IMR-90 (cell line): Measurements from ENCODE around the gene MOAP1. TPM values are rescaled to one million over a fixed set of nuclear protein-coding genes. Genes with fewer than 3 reads are reported as not detected.

Experiments
- ATAC-seq: fragments of 200-7000 bp; cut with Tn5 transposase; 2 replicates; pipeline ENCODE4 v1.9.1; 2020; ENCODE audit warnings: low read depth, mild to moderate bottlenecking, moderate library complexity
- BruUV-seq: library from RNA; stranded (reverse); fragments of 400-500 nt; replicated peaks from 2 replicates; lab custom pipeline; 2021; lab: Mats Ljungman, UMichigan
- CTCF ChIA-PET: fragments of 300-600 bp; formaldehyde crosslinking; extraction: SDS; loops from one replicate; lab custom pipeline; 2021; ENCODE audit warnings: antibody characterized with exemption; lab: Yijun Ruan, JAX
- POLR2A ChIA-PET: fragments of 300-600 bp; sonication (Branson Sonifier 250); formaldehyde crosslinking; loops from one replicate; lab custom pipeline; 2022; ENCODE audit warnings: antibody characterized with exemption; ENCODE audit not compliant: unreplicated experiment; lab: Charles Lee
- DNase-seq: peaks from one replicate; pipeline ENCODE4 v3.0.0; 2013
- H2AFZ ChIP-seq: replicated peaks from 2 replicates; pipeline ENCODE3; 2013; ENCODE audit warnings: low read length, mild to moderate bottlenecking; ENCODE audit not compliant: poor library complexity
- H2AK5ac ChIP-seq: 2 replicates; pipeline ENCODE4 v1.6.1; 2013; ENCODE audit warnings: low read depth, low read length, inconsistent platforms
- H2AK9ac ChIP-seq: replicated peaks from 2 replicates; pipeline ENCODE3; 2013; ENCODE audit warnings: mild to moderate bottlenecking, low read depth, low read length, moderate library complexity; ENCODE audit not compliant: poor library complexity
- H2BK120ac ChIP-seq: 2 replicates; pipeline ENCODE4 v1.6.1; 2013; ENCODE audit warnings: low read depth, low read length, inconsistent platforms
- H2BK15ac ChIP-seq: 3 replicates; pipeline ENCODE4 v1.6.1; 2013; ENCODE audit warnings: low read depth, low read length, inconsistent platforms
- H2BK20ac ChIP-seq: 2 replicates; pipeline ENCODE4 v1.6.1; 2013; ENCODE audit warnings: low read depth, mild to moderate bottlenecking, inconsistent platforms, low read length, moderate library complexity
- H2BK5ac ChIP-seq: 2 replicates; pipeline ENCODE4 v1.6.1; 2013; ENCODE audit warnings: mild to moderate bottlenecking, low read depth, low read length, inconsistent platforms; ENCODE audit not compliant: poor library complexity, severe bottlenecking
- H3K14ac ChIP-seq: replicated peaks from 2 replicates; pipeline ENCODE4 v1.6.1; 2013; ENCODE audit warnings: low read depth, low read length, inconsistent platforms
- H3K18ac ChIP-seq: 2 replicates; pipeline ENCODE4 v1.6.1; 2013; ENCODE audit warnings: low read depth, low read length, control low read depth
- H3K23ac ChIP-seq: 2 replicates; pipeline ENCODE4 v1.6.1; 2013; ENCODE audit warnings: low read depth, low read length, inconsistent platforms
- H3K27ac ChIP-seq: 2 replicates; pipeline ENCODE4 v1.5.1; 2013; ENCODE audit warnings: mild to moderate bottlenecking, control low read depth, low read length; ENCODE audit not compliant: insufficient read depth
- H3K27me3 ChIP-seq: 2 replicates; pipeline ENCODE4 v1.6.1; 2013; ENCODE audit warnings: low read length; ENCODE audit not compliant: control insufficient read depth, insufficient read depth
- H3K36me3 ChIP-seq: 2 replicates; pipeline ENCODE4 v1.6.1; 2013; ENCODE audit warnings: low read length, mixed read lengths; ENCODE audit not compliant: control insufficient read depth, insufficient read depth
- H3K4ac ChIP-seq: 2 replicates; pipeline ENCODE4 v1.6.1; 2013; ENCODE audit warnings: low read depth, low read length, inconsistent platforms
- H3K4me1 ChIP-seq: 2 replicates; pipeline ENCODE4 v1.6.1; 2013; ENCODE audit warnings: low read length, mixed read lengths; ENCODE audit not compliant: control insufficient read depth, insufficient read depth
- H3K4me2 ChIP-seq: 2 replicates; pipeline ENCODE4 v1.6.1; 2013; ENCODE audit warnings: low read depth, mild to moderate bottlenecking, control low read depth, low read length, moderate library complexity
- H3K4me3 ChIP-seq: 2 replicates; pipeline ENCODE4 v1.5.1; 2013; ENCODE audit warnings: low read depth, mild to moderate bottlenecking, control low read depth, low read length, moderate library complexity; ENCODE audit not compliant: insufficient read depth
- H3K56ac ChIP-seq: 2 replicates; pipeline ENCODE4 v1.6.1; 2013; ENCODE audit warnings: low read length, inconsistent platforms; ENCODE audit not compliant: insufficient read depth; ENCODE audit errors: extremely low read depth
- H3K79me1 ChIP-seq, 2 experiments: 2 replicates each; pipeline ENCODE4 v1.6.1; 2013; ENCODE audit warnings: low read length in 2 of 2, inconsistent platforms in 1 of 2, low read depth in 1 of 2
- H3K9ac ChIP-seq: 2 replicates; pipeline ENCODE4 v1.6.1; 2013; ENCODE audit warnings: low read depth, low read length, control low read depth
- H3K9me1 ChIP-seq: 2 replicates; pipeline ENCODE4 v1.6.1; 2013; ENCODE audit warnings: low read length, inconsistent platforms; ENCODE audit not compliant: insufficient read depth
- H3K9me3 ChIP-seq: 2 replicates; pipeline ENCODE4 v1.6.1; 2013; ENCODE audit warnings: low read length; ENCODE audit not compliant: control insufficient read depth, insufficient read depth
- H4K20me1 ChIP-seq: 2 replicates; pipeline ENCODE4 v1.6.1; 2013; ENCODE audit warnings: low read length, inconsistent platforms; ENCODE audit not compliant: insufficient read depth
- H4K5ac ChIP-seq: 2 replicates; pipeline ENCODE4 v1.6.1; 2013; ENCODE audit warnings: mild to moderate bottlenecking, low read depth, low read length, control low read depth
- H4K8ac ChIP-seq, 2 experiments: 2 replicates each; pipeline ENCODE4 v1.6.1; 2013; ENCODE audit warnings: low read depth in 2 of 2, low read length in 2 of 2, control low read depth in 1 of 2, inconsistent platforms in 1 of 2
- H4K91ac ChIP-seq: 2 replicates; pipeline ENCODE4 v1.6.1; 2013; ENCODE audit warnings: low read depth, low read length, inconsistent platforms; ENCODE audit not compliant: insufficient read depth
- CEBPB ChIP-seq: IDR thresholded peaks from 2 replicates; pipeline ENCODE4 v1.6.1; 2012; ENCODE audit warnings: low read depth, low read length, improper control_type of control experiment
- MAZ ChIP-seq: IDR thresholded peaks from 2 replicates; pipeline ENCODE4 v1.6.1; 2012; ENCODE audit warnings: low read depth, mild to moderate bottlenecking, low read length, improper control_type of control experiment, moderate library complexity, borderline replicate concordance
- NFE2L2 ChIP-seq: fragments of 150-350 bp; IDR thresholded peaks from 2 replicates; pipeline ENCODE4 v1.6.1; 2016; ENCODE audit warnings: low read depth, mild to moderate bottlenecking, low read length
- RCOR1 ChIP-seq: IDR thresholded peaks from 2 replicates; pipeline ENCODE4 v1.6.1; 2012; ENCODE audit warnings: mild to moderate bottlenecking, low read length, improper control_type of control experiment; ENCODE audit not compliant: insufficient replicate concordance
- RFX5 ChIP-seq: IDR thresholded peaks from 2 replicates; pipeline ENCODE4 v1.8.0; 2012; ENCODE audit warnings: low read depth, mild to moderate bottlenecking, low read length, moderate library complexity
- WGBS, 2 experiments: methylation state at CpG; one replicate each; pipeline versions ENCODE4 v1.1.5 to v1.1.7; 2013; ENCODE audit warnings: missing lambda C conversion rate in 2 of 2; ENCODE audit not compliant: insufficient read length in 1 of 2; ENCODE audit errors: extremely low coverage in 2 of 2; 5-methylcytosine and 5-hydroxymethylcytosine counted together
- dilution Hi-C: fragments of 300-500 bp; cut with HindIII; formaldehyde crosslinking; loops from one replicate; pipeline ENCODE4 v1.14.3; 2018; ENCODE audit warnings: low sequenced_read_pairs; ENCODE audit not compliant: unreplicated experiment
- in situ Hi-C: fragments of 300-500 bp; cut with MboI; formaldehyde crosslinking; loops from 3 replicates; pipeline ENCODE4 v1.14.3; 2019; ENCODE audit warnings: low sequenced_read_pairs, inconsistent platforms, mixed read lengths
- intact Hi-C: fragments of 100-400 bp; cut with micrococcal nuclease; formaldehyde crosslinking; loops from 2 replicates; pipeline ENCODE4 v1.10.0; 2022
- polyA plus RNA-seq, 3 experiments: library from polyadenylated mRNA; depleted of rRNA; stranded (reverse); fragments of >200 nt; gene quantifications; 2 replicates each; pipeline ENCODE4 v1.2.3, GENCODE V29; 2012; ENCODE audit warnings: low replicate concordance in 1 of 3
- total RNA-seq: library from RNA; depleted of rRNA; stranded (reverse); fragments of >200 nt; gene quantifications from 2 replicates; pipeline ENCODE4 v1.2.3, GENCODE V29; 2012
- TF ChIP-seq, protein P1 (sequence below): conservative IDR thresholded peaks from 2 replicates; pipeline ENCODE4 v1.5.1; 2012; ENCODE audit warnings: mild to moderate bottlenecking, low read depth, low read length, improper control_type of control experiment

MOAP1 gene
- total and polyA plus RNA-seq, 2 of the 4 experiments (the other 2 are of a cell fraction): 9.9 to 13.2 TPM

GRCh38 chr14:93163564-93163963 is 21.1 kb downstream of the MOAP1 start:
- ATAC-seq (no peak), DNase-seq (no peak)
- no peak overlapping the region for H2BK15ac ChIP-seq
- no peaks in the 10 kb centered on the region for H3K36me3 ChIP-seq
- POLR2A ChIA-PET: no interaction called here
- no peak overlapping the region for H3K27ac ChIP-seq
- no peak overlapping the region for H2BK5ac ChIP-seq
- no peak overlapping the region for H2AK9ac ChIP-seq
- no peak overlapping the region for H3K14ac ChIP-seq
- H2AK5ac ChIP-seq: no peak overlapping the region
- H3K4me2 ChIP-seq: no peak overlapping the region
- H3K4ac ChIP-seq: no peak overlapping the region
- H4K91ac ChIP-seq: no peak overlapping the region
- no peak overlapping the region for H2BK120ac ChIP-seq
- no peak overlapping the region for H4K8ac ChIP-seq
- CTCF ChIA-PET: interaction anchor here (1.4 kb wide), 1 partner anchor 14 kb away, joined by 3 read pairs; no protein-coding TSS in a partner anchor
- H3K27me3 ChIP-seq: peaks cover 2% of the 10 kb centered on the region; the same call in 1 of the 2 replicates
- no peaks in the 10 kb centered on the region for H3K4me1 ChIP-seq
- WGBS, 2 experiments: no CpG with 5 or more reads among the region's 5 CpGs
- H2BK20ac ChIP-seq: no peak overlapping the region
- no peaks in the 10 kb centered on the region for H3K79me1 ChIP-seq
- no peak overlapping the region for H3K56ac ChIP-seq
- TF ChIP-seq RFX5: no peak
- TF ChIP-seq NFE2L2: no peak
- no peak for TF ChIP-seq RCOR1
- TF ChIP-seq MAZ: no peak
- TF ChIP-seq, protein P1, sequence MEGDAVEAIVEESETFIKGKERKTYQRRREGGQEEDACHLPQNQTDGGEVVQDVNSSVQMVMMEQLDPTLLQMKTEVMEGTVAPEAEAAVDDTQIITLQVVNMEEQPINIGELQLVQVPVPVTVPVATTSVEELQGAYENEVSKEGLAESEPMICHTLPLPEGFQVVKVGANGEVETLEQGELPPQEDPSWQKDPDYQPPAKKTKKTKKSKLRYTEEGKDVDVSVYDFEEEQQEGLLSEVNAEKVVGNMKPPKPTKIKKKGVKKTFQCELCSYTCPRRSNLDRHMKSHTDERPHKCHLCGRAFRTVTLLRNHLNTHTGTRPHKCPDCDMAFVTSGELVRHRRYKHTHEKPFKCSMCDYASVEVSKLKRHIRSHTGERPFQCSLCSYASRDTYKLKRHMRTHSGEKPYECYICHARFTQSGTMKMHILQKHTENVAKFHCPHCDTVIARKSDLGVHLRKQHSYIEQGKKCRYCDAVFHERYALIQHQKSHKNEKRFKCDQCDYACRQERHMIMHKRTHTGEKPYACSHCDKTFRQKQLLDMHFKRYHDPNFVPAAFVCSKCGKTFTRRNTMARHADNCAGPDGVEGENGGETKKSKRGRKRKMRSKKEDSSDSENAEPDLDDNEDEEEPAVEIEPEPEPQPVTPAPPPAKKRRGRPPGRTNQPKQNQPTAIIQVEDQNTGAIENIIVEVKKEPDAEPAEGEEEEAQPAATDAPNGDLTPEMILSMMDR: no peak
- no peak for TF ChIP-seq CEBPB
- in situ Hi-C loops (no loop called here), dilution Hi-C loops (no loop called here), intact Hi-C loops (no loop called here)
- no peak overlapping the region for H2AFZ ChIP-seq
- no peaks in the 10 kb centered on the region for H3K9me1 ChIP-seq
- H3K18ac ChIP-seq: no peak overlapping the region
- no TSS peak for BruUV-seq
- H4K20me1 ChIP-seq: no peaks in the 10 kb centered on the region
- H3K4me3 ChIP-seq: no peak overlapping the region
- no peak overlapping the region for H3K9ac ChIP-seq
- no peaks in the 10 kb centered on the region for H3K9me3 ChIP-seq
- no peak overlapping the region for H3K23ac ChIP-seq
- no peak overlapping the region for H4K5ac ChIP-seq
